ENCODE measurements around the gene EXOSC6. TPM values are rescaled to one million over a fixed set of nuclear protein-coding genes. Genes with fewer than 3 reads are reported as not detected.
"Not testable (repeated sequence)": the region's sequence is repeated elsewhere in the genome, so short reads cannot be mapped to it uniquely, and the experiment has no call there.

EXOSC6 gene
- total RNA-seq, 1 donor from 2014 or later, result 22.7 TPM

DNA sequence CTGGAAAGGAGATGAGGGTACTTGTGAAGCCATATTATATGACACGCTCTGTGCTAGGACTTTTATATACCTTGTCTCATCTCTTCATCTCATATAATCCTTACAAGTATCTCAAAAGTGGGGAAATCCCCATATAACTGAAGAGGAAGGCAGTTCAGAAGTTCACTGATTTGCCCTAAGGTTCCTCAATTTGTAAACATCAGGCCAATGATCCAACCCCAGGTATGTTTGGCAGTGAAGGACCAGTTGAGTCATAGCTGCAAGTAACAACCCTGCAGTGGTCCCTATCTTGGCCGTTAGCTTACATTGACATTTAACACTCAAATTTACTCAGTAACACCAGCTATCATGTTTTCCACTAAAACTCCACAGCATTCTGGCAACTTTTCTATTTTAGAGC is 33.2 kb downstream of the EXOSC6 start:
- intact Hi-C loops (cut with DNase I); H3K4me3 ChIP-seq; DNase-seq (ENCODE audit: low spot score in 2 of 2); H3K9me3 ChIP-seq; H3K4me1 ChIP-seq; H3K27ac ChIP-seq; H3K27me3 ChIP-seq: not testable (repeated sequence)
- H3K36me3 ChIP-seq, result peaks cover 8 to 14% of the 10 kb centered on the region in 2 donors

DNA sequence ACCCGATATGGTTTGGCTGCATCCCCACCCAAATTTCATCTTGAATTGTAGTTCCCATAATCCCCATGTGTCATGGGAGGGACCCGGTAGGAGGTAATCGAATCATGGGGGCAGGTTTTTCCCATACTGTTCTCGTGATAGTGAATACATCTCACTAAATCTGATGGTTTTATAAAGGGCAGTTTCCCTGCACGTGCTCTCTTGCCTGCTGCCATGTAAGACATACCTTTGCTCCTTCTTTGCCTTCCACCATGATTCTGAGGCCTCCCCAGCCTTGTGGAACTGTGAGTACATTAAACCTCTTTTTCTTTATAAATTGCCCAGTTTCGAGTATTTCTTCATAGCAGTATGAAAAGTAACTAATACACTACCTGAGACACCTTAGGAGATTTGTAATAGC is 45.4 kb downstream of the EXOSC6 start:
- DNase-seq (ENCODE audit: low spot score in 2 of 2); H3K9me3 ChIP-seq; H3K4me3 ChIP-seq; H3K4me1 ChIP-seq; H3K36me3 ChIP-seq; H3K27ac ChIP-seq; H3K27me3 ChIP-seq; intact Hi-C loops (cut with DNase I): not testable (repeated sequence)

DNA sequence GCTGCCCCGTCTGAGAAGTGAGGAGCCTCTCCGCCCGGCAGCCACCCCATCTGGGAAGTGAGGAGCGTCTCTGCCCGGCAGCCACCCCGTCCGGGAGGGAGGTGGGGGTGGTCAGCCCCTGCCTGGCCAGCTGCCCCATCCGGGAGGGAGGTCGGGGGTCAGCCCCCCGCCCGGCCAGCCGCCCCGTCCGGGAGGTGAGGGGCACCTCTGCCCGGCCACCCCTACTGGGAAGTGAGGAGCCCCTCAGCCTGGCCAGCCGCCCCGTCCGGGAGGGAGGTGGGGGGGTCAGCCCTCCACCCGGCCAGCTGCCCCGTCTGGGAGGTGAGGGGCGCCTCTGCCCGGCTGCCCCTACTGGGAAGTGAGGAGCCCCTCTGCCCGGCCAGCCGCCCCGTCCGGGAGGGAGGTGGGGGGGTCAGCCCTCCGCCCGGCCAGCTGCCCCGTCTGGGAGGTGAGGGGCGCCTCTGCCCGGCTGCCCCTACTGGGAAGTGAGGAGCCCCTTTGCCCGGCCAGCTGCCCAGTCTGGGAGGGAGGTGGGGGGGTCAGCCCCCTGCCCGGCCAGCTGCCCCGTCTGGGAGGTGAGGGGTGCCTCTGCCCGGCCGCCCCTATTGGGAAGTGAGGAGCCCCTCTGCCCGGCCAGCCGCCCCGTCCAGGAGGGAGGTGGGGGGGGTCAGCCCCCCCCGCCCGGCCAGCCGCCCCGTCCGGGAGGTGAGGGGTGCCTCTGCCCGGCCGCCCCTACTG is 46.9 kb downstream of the EXOSC6 start:
- H3K4me1 ChIP-seq; H3K4me3 ChIP-seq; H3K27me3 ChIP-seq; H3K27ac ChIP-seq; H3K9me3 ChIP-seq; H3K36me3 ChIP-seq; intact Hi-C loops (cut with DNase I); DNase-seq (ENCODE audit: low spot score in 2 of 2): not testable (repeated sequence)

DNA sequence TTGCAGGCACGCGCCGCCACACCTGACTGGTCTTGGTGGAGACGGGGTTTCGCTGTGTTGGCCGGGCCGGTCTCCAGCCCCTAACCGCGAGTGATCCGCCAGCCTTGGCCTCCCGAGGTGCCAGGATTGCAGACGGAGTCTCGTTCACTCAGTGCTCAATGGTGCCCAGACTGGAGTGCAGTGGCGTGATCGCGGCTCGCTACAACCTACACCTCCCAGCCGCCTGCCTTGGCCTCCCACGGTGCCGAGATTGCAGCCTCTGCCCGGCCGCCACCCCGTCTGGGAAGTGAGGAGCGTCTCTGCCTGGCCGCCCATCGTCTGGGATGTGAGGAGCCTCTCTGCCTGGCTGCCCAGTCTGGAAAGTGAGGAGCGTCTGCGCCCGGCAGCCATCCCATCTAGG is 47.7 kb downstream of the EXOSC6 start:
- H3K36me3 ChIP-seq; DNase-seq (ENCODE audit: low spot score in 2 of 2); H3K4me3 ChIP-seq; H3K4me1 ChIP-seq; H3K9me3 ChIP-seq; H3K27ac ChIP-seq; H3K27me3 ChIP-seq; intact Hi-C loops (cut with DNase I): not testable (repeated sequence)

DNA sequence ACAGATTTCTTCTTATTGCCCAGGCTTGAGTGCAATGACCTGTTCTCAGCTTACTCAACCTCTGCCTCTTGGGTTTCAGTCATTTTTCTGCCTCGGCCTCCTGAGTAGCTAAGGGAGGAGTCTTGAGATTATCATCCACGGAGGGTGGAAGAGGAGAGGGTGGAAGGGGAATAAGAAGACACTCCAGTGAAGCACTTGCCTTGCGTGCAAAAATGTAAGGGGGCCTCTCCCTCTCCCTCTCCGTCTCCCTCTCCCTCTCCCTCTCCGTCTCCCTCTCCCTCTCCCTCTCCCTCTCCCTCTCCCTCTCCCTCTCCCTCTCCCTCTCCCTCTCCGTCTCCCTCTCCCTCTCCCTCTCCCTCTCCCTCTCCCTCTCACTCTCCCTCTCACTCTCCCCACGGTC is 48.2 kb downstream of the EXOSC6 start:
- intact Hi-C loops (cut with DNase I); H3K27ac ChIP-seq; H3K36me3 ChIP-seq; H3K9me3 ChIP-seq; DNase-seq (ENCODE audit: low spot score in 2 of 2); H3K4me3 ChIP-seq; H3K4me1 ChIP-seq; H3K27me3 ChIP-seq: not testable (repeated sequence)

DNA sequence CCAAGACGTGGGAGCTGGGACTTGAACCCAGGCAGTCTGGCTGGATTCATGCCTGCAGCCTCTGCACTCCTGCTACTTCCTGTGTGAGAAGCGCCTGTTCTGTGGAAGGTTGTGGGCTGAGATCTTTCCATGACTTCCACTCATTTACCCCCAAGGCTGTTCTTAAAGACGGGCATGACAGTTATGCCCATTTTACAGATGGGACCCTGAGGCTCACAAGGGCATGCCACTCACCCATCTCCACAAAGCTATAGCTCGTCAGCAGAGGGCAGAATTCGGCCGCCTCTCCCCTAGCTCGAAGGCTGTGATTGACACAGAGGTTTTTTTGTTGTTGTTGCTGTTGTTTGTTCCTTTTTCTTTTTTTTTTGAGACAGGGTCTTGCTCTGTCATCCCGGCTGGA is 51.7 kb downstream of the EXOSC6 start:
- DNase-seq (ENCODE audit: low spot score in 2 of 2); H3K27ac ChIP-seq; H3K36me3 ChIP-seq: not testable (repeated sequence)

DNA sequence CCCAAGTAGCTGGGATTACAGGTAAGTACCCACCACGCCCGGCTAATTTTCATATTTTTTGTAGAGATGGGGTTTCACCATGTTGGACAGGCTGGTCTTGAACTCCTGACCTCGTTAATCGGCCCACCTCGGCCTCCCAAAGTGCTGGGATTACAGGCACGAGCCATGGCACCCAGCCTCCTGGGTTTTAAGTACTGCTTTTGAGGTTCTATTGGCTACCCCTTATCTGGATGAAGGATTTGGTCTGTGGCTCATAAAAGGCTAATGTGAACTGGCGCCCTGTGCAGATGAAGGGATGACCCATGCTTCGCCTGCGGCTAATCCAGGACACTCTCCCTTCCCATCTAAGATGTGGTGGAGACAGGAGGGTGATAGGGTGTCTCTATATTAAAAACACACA is 52.6 kb downstream of the EXOSC6 start:
- H3K36me3 ChIP-seq; H3K27me3 ChIP-seq; H3K4me3 ChIP-seq; intact Hi-C loops (cut with DNase I); DNase-seq (ENCODE audit: low spot score in 2 of 2); H3K4me1 ChIP-seq; H3K27ac ChIP-seq; H3K9me3 ChIP-seq: not testable (repeated sequence)

More for the DNA sequence above, 51.7 kb downstream of the EXOSC6 start:
- intact Hi-C loops (cut with DNase I); H3K9me3 ChIP-seq; H3K27me3 ChIP-seq; H3K4me3 ChIP-seq; H3K4me1 ChIP-seq: not testable (repeated sequence)

DNA sequence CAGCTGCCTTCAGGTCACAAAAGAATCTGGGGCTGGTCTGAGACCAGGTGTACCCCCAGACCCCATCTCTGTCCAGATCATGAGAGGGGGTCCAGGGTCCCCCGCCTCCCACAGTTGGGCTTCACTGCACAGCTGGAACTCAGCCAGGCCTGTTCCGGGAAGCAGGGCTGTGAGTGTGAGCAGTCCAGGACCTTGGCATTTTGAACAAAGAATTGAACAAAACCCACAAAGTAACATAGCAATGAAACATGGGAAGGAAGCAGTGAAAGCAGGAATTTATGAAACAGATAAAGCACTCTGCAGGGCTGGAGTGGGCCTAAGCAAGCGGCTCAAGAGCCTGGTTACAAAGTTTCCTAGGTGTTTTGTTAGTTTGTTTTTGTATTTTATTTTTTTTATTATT is 53.1 kb downstream of the EXOSC6 start:
- H3K4me1 ChIP-seq; intact Hi-C loops (cut with DNase I); H3K27me3 ChIP-seq; H3K4me3 ChIP-seq; H3K27ac ChIP-seq; H3K9me3 ChIP-seq; DNase-seq (ENCODE audit: low spot score in 2 of 2); H3K36me3 ChIP-seq: not testable (repeated sequence)

DNA sequence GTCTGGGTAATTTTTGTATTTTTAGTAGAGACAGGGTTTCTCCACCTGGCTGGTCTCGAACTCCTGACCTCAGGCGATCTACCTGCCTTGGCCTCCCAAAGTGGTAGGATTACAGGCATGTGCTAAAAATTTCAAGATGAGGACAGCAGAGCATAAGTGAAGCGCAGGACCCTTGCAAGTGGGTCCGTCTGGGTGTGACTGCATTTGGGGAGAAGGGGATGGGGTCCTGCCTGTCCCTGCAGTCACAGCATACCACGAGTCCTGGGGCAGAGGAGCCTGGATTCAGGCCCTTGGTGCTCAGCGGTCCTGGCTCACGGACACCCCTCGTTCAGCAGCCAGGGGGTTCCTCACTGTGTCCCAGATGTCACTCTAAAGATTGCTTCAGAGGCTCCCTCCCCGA is 53.5 kb downstream of the EXOSC6 start:
- H3K4me1 ChIP-seq; DNase-seq (ENCODE audit: low spot score in 2 of 2); intact Hi-C loops (cut with DNase I); H3K4me3 ChIP-seq; H3K27me3 ChIP-seq; H3K9me3 ChIP-seq; H3K27ac ChIP-seq; H3K36me3 ChIP-seq: not testable (repeated sequence)

DNA sequence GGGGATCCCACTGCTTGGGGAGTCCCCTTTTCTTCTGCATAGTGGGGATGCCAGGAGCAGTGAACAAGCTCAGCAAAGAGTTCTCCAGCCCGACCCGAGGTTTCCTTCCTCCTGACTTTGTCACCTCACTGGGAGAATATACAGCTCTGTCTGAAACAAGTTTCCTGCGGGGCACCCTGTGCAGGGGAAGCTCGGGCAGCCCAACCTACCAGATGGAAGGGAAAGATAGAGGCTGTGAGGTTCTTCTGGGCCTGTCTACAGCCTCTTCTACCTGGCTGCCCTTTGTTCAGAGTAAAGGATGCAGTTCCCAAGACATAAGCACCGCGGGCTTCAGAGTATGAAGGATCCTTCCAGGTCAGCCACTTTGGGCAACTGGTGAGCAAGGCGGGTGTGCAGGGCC is 54.1 kb downstream of the EXOSC6 start:
- H3K27me3 ChIP-seq; H3K4me1 ChIP-seq; H3K36me3 ChIP-seq; H3K9me3 ChIP-seq; DNase-seq (ENCODE audit: low spot score in 2 of 2); H3K27ac ChIP-seq; intact Hi-C loops (cut with DNase I); H3K4me3 ChIP-seq: not testable (repeated sequence)

Other genes starting within 250 kb of the EXOSC6 start
- 17.3 TPM for gene PDPR, start 137.6 kb downstream of the EXOSC6 start, total RNA-seq
- not detected for gene CLEC18C, start 78.2 kb downstream of the EXOSC6 start, total RNA-seq
- 19.3 TPM for gene AARS1, start 37.6 kb upstream of the EXOSC6 start, total RNA-seq
- 24.2 TPM for gene DDX19B, start 47.2 kb upstream of the EXOSC6 start, total RNA-seq
- 31.5 TPM for gene DDX19A, start 95.0 kb upstream of the EXOSC6 start, total RNA-seq
- 52.3 TPM for gene ST3GAL2, start 187.2 kb upstream of the EXOSC6 start, total RNA-seq
- 54.5 TPM for gene FCSK, start 202.7 kb upstream of the EXOSC6 start, total RNA-seq